Skeletal muscle tissue (tissue), 4 donors: ENCODE measurements around the gene KIAA0040. TPM values are rescaled to one million over a fixed set of nuclear protein-coding genes. Genes with fewer than 3 reads are reported as not detected.

Experiments
- H3K27ac ChIP-seq: one replicate; pipeline ENCODE4 v1.7.0; 2013; ENCODE audit warnings: mild to moderate bottlenecking, low read depth, low read length, inconsistent platforms
- H3K27me3 ChIP-seq, 3 donors: one replicate each; pipeline ENCODE4 v1.7.0; 2013; ENCODE audit warnings: low read length in 3 of 3; ENCODE audit not compliant: control insufficient read depth in 3 of 3, insufficient read depth in 3 of 3
- H3K36me3 ChIP-seq, 3 donors: one replicate each; pipeline ENCODE4 v1.7.0; 2013; ENCODE audit warnings: low read length in 3 of 3; ENCODE audit not compliant: control insufficient read depth in 3 of 3, insufficient read depth in 3 of 3
- H3K4me1 ChIP-seq, 3 donors: one replicate each; pipeline ENCODE4 v1.7.0; 2013; ENCODE audit warnings: low read length in 3 of 3, mild to moderate bottlenecking in 3 of 3; ENCODE audit not compliant: control insufficient read depth in 3 of 3, insufficient read depth in 3 of 3
- H3K4me3 ChIP-seq, 3 donors: one replicate each; pipeline ENCODE4 v1.7.0; 2013; ENCODE audit warnings: low read length in 3 of 3
- H3K9ac ChIP-seq, 3 donors: one replicate each; pipeline ENCODE4 v1.7.0; 2013; ENCODE audit warnings: low read length in 3 of 3, mild to moderate bottlenecking in 3 of 3, moderate library complexity in 2 of 3, low read depth in 1 of 3
- H3K9me3 ChIP-seq, 3 donors: one replicate each; pipeline ENCODE4 v1.7.0; 2013; ENCODE audit warnings: low read length in 3 of 3; ENCODE audit not compliant: control insufficient read depth in 3 of 3
- total RNA-seq: library from RNA; depleted of rRNA; stranded (reverse); fragments of >200 nt; gene quantifications from one replicate; pipeline ENCODE4 v1.2.3, GENCODE V29; 2014
- donor health status: Osteomylitis.

Gene KIAA0040
- total RNA-seq, 1 donor from 2014 or later = 5.2 TPM

DNA sequence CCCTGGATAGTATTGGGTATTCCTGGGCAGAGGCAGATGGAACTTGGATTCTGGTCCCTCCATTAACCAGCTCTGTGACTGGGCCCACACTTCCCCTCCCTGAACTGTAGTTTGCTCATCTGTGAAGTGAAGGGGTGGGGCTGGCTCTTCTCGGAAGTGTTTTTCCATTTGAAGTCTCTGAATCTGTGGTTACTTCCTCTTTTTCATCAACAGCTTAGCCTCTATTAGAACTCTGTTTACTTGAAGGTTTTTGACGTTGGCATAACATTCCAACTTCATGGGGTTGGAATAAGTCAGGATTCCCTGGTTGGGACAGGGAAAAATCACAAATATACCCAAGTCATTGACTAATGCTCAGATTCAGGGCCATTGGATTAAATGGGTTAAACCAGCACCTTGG, 3.6 kb downstream of the KIAA0040 start:
- Histone ChIP-seq H3K4me3 (peak overlapping the region in 1 of 3 donors; percentile 46), H3K36me3 (peaks cover 0 to 3% (median 0%) of the 10 kb centered on the region in 3 donors), H3K4me1 (peaks cover 42 to 51% (median 47%) of the 10 kb centered on the region in 3 donors), H3K9me3 (no peaks in the 10 kb centered on the region), H3K27ac (no peak overlapping the region), H3K9ac (no peak overlapping the region), H3K27me3 (no peaks in the 10 kb centered on the region)

DNA sequence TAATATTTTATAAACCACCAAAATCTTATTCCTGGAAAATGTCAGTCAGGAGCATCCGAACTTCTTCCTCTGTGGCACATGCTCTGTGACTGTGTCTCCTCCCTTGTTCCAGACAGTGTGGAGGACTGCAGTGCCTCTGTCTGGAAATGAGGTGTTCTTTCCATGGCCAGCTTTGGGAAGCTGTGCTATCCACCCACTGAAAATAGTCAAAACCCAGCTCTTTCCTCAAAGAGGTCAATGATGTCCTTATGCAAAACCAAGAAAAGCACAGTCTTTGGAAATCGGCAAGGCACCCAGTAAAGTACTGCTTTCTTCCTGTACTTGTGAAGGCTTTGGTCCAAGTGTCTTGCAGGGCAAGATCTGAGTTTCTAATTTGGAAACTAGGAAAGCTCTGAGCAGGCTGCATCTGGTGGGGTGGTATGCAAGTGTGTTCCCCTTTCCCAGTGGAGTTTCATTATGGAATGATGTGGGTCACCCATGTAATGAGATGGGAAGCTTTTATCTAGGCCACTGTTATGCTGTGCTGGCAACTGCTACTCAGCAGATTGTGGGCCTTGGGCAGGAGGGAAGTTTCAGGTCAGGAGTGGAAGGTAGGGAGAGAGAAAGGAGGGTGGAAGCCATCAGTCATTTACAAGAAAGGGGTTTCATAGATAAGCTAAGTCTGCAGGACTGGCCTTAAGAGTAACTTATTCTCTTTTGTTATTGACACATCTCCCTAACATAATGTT, 6.0 kb downstream of the KIAA0040 start:
- no peak overlapping the region for H3K9ac ChIP-seq
- H3K9me3 ChIP-seq = no peaks in the 10 kb centered on the region
- H3K4me3 ChIP-seq = no peak overlapping the region
- H3K27ac ChIP-seq = no peak overlapping the region
- peaks cover 0 to 7% (median 3%) of the 10 kb centered on the region in 3 donors for H3K36me3 ChIP-seq
- peaks cover 36 to 54% (median 51%) of the 10 kb centered on the region in 3 donors for H3K4me1 ChIP-seq
- H3K27me3 ChIP-seq = no peaks in the 10 kb centered on the region

DNA sequence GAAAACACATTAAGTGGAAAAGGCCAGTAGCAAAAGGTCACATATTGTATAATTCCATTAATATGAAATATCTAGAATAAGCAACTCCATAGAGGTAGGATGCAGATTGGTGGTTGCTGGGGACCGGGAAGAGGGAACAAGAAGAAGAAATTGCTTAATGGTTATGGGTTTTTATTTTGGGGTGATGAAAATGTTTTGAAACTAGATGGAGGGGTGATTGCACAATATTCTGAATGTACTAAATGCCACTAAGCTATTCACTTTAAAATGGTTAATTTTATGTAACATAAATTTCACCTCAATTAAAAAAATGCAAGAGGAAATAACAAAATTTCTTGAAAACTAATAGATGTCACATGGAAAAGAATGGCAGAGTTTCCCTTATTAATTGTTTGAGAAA, 6.7 kb downstream of the KIAA0040 start:
- H3K9me3 ChIP-seq = no peaks in the 10 kb centered on the region
- H3K4me3 ChIP-seq = no peak overlapping the region
- peaks cover 31 to 47% (median 44%) of the 10 kb centered on the region in 3 donors for H3K4me1 ChIP-seq
- no peaks in the 10 kb centered on the region for H3K27me3 ChIP-seq
- H3K9ac ChIP-seq = no peak overlapping the region
- H3K36me3 ChIP-seq = peaks cover 0 to 7% (median 3%) of the 10 kb centered on the region in 3 donors
- no peak overlapping the region for H3K27ac ChIP-seq

DNA sequence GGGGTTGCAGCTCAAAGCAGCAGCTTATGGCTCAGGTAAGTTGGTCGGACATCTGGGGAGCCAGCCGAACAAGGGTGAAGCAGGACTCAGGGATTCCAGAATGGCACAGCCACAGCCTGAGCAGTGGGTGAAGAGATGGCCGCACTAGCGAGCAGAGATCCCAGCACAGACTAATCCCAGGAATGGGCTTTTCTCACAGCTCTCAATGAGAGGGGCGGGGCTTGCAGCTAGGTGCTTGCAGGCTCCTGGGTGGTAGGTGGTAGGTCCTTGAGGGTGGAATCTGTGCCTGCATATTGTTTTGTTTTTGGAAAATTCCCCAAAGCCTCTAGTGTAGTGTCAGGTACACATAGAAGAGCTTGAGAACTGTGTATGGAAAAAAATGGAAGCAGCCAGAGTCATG, 9.0 kb downstream of the KIAA0040 start:
- H3K9ac ChIP-seq = no peak overlapping the region
- H3K4me3 ChIP-seq = no peak overlapping the region
- H3K27ac ChIP-seq = no peak overlapping the region
- peaks cover 19 to 42% (median 30%) of the 10 kb centered on the region in 3 donors for H3K4me1 ChIP-seq
- H3K9me3 ChIP-seq = no peaks in the 10 kb centered on the region
- H3K27me3 ChIP-seq = no peaks in the 10 kb centered on the region
- peaks cover 0 to 7% (median 0%) of the 10 kb centered on the region in 3 donors for H3K36me3 ChIP-seq

DNA sequence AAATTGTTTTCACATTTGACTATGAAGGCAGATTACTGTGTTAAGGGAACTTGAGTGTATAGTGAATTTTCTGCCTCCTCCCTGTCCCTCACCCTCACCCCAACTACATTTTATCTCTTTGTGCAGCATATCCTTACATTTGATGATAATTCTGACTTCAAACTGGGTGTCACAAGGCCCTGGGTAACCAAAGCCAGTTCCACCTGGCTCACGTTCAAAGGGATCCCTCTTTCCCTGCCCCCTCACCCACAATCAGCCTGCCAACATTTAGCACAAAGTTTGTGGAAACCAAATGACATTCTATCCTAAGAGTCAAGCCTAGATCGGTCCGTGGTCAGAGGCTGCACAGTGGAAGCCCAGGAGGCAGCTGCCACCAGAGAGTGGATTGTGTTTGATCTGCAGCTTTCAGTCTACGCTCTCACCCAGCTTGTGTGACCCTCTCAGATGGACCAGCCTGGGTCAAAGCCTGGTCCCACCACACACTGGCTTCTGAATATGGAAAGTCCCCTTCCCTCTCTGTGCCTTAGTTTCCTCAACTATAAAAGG, 10.3 kb downstream of the KIAA0040 start:
- H3K36me3 ChIP-seq = peaks cover 0 to 11% (median 5%) of the 10 kb centered on the region in 3 donors
- no peaks in the 10 kb centered on the region for H3K27me3 ChIP-seq
- H3K9me3 ChIP-seq = no peaks in the 10 kb centered on the region
- H3K4me1 ChIP-seq = peaks cover 20 to 42% (median 28%) of the 10 kb centered on the region in 3 donors
- H3K9ac ChIP-seq = no peak overlapping the region
- no peak overlapping the region for H3K27ac ChIP-seq
- no peak overlapping the region for H3K4me3 ChIP-seq

DNA sequence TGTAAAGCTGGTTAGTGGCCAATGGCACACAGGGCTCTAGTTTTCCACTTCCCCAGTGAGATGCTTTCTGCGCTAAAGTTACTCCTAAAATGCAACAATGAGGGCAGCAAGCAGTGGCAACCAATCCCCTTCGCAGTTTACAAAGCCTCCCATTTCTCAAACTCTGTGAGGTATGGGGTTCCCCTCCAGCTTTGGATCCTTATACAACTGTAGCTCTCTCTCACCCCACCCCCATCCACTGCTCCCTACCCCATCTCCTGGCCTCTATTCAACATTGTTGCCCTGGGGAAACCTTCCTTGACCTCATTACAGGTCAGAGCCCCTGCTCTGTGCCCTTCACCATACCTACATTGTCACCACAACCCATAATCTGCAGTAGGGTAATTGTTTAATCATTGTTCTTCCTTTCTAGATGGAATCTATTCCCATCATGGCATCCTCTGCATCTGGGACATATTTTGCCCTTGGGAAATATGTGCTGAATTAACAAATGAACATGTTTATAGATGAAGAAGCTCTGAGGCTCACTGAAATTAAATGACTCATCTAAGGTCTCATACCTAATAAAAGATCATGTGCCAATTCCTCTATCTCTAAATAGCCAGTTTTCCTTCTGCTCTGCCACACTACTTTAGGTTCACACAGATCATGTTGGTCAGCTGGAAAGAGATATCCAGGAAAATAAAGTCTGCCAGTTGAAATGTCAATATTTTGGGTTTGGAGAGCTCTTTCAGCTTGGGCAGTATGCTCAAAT, 12.6 kb downstream of the KIAA0040 start:
- H3K4me3 ChIP-seq = no peak overlapping the region
- peaks cover 10 to 23% (median 14%) of the 10 kb centered on the region in 3 donors for H3K36me3 ChIP-seq
- no peak overlapping the region for H3K27ac ChIP-seq
- H3K27me3 ChIP-seq = no peaks in the 10 kb centered on the region
- no peaks in the 10 kb centered on the region for H3K9me3 ChIP-seq
- H3K4me1 ChIP-seq = peaks cover 9 to 31% (median 17%) of the 10 kb centered on the region in 3 donors
- H3K9ac ChIP-seq = no peak overlapping the region

DNA sequence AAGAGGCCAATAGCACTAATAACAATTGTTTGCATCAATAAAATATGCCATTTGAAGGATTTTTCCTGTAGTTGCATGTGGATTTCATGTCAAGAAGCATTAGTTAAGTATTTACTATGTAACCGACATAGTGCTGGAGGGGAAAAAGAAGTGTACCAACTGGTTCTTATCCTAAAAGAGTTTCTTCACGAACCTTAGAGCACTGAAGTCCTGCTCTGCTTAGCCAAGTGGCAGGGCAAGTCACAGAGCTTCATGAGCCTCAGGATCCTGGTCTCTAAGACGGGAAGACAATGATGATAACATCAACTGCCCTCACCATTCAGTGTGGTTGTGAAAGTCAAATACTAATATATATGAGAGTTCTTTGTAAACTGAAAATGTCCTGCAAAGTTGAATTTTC, 14.1 kb downstream of the KIAA0040 start:
- Histone ChIP-seq H3K4me3 (no peak overlapping the region), H3K9me3 (no peaks in the 10 kb centered on the region), H3K27ac (no peak overlapping the region), H3K27me3 (no peaks in the 10 kb centered on the region), H3K4me1 (peaks cover 8 to 18% (median 14%) of the 10 kb centered on the region in 3 donors), H3K9ac (no peak overlapping the region), H3K36me3 (peaks cover 10 to 23% (median 18%) of the 10 kb centered on the region in 3 donors)

DNA sequence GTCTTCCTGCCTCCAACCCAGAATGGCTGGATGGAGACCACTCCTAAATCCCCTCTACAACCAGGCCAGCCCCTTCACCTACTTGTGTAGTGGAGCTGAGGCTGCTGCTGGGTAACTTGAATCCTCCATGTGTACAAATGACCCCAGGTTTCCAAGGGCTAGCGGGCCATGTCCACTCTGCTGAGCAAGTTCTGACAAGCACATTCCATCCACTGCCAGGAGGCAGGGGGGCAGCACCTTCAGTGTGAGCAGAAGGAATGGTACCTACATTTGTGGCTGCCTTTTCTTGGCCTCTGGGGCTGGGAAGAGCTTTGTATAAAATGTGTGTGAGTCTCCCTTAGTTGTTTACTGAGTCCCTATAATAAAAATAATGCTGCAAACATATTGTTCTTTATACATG, 14.5 kb downstream of the KIAA0040 start:
- H3K4me3 ChIP-seq = no peak overlapping the region
- no peaks in the 10 kb centered on the region for H3K9me3 ChIP-seq
- peaks cover 10 to 23% (median 18%) of the 10 kb centered on the region in 3 donors for H3K36me3 ChIP-seq

DNA sequence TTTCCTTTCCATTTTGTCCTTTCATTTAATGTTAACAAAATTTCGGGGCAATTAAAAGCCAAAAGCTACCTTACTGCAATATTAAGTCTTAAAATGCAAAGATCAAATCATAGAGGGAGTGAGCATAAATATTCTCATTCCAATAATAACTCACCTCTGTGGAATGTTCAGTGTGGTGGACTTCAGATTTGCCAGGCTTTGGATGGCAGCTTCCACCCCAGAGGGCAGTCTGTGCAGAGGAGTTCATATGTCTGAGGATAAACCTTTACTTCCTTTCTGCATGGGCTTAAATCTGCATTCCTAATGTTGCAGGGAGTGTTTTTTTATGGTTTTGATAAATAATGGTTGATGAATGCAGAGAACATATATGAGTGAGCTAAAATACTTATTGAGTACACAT, 16.3 kb downstream of the KIAA0040 start:
- Histone ChIP-seq H3K27me3 (no peaks in the 10 kb centered on the region), H3K4me1 (peaks cover 5 to 12% (median 5%) of the 10 kb centered on the region in 3 donors), H3K9me3 (no peaks in the 10 kb centered on the region), H3K27ac (no peak overlapping the region), H3K4me3 (no peak overlapping the region), H3K9ac (no peak overlapping the region), H3K36me3 (peaks cover 10 to 18% (median 16%) of the 10 kb centered on the region in 3 donors)

More for the DNA sequence above, 14.5 kb downstream of the KIAA0040 start:
- H3K4me1 ChIP-seq = peaks cover 5 to 17% (median 10%) of the 10 kb centered on the region in 3 donors
- H3K27ac ChIP-seq = no peak overlapping the region
- H3K27me3 ChIP-seq = no peaks in the 10 kb centered on the region
- no peak overlapping the region for H3K9ac ChIP-seq
